GM12878 (cell line): Measurements from ENCODE around the gene DNAJC5. TPM values are rescaled to one million over a fixed set of nuclear protein-coding genes. Genes with fewer than 3 reads are reported as not detected.

Source experiments
- ATAC-seq: fragments of 200-7000 bp; cut with Tn5 transposase; 3 replicates; pipeline ENCODE4 v1.9.1; 2020; ENCODE audit warnings: mild to moderate bottlenecking, moderate library complexity
- BruUV-seq: library from RNA; stranded (reverse); fragments of 400-500 nt; replicated peaks from 2 replicates; lab custom pipeline; 2021; lab: Mats Ljungman, UMichigan
- CTCF ChIA-PET: fragments of 300-600 bp; sonication (Branson Sonifier 250); formaldehyde crosslinking; extraction: SDS; loops from one replicate; lab custom pipeline; 2021; ENCODE audit warnings: inconsistent platforms; lab: Yijun Ruan, JAX
- POLR2A ChIA-PET: fragments of 350-600 bp; formaldehyde crosslinking; extraction: SDS; loops from one replicate; lab custom pipeline; 2021; ENCODE audit warnings: inconsistent platforms; lab: Charles Lee
- RAD21 ChIA-PET: fragments of 300-600 bp; sonication (Branson Sonifier 250); formaldehyde crosslinking; loops from one replicate; lab custom pipeline; 2023; ENCODE audit warnings: antibody characterized with exemption; ENCODE audit not compliant: unreplicated experiment; lab: Charles Lee
- SMC1A ChIA-PET: fragments of 300-600 bp; sonication (Branson Sonifier 250); formaldehyde crosslinking; loops from one replicate; lab custom pipeline; 2023; ENCODE audit not compliant: unreplicated experiment, uncharacterized antibody; lab: Charles Lee
- DNase-seq: peaks from one replicate; pipeline ENCODE4 v3.0.0-alpha.2; 2011; ENCODE audit warnings: low read depth, low spot score
- FAIRE-seq: peaks from 3 replicates; lab custom pipeline; 2011; peaks lifted over from hg19 to GRCh38; lab: Jason Lieb, UNC
- H2AFZ ChIP-seq: 2 replicates; pipeline ENCODE4 v1.6.0; 2011; ENCODE audit warnings: low read depth, low read length, control low read depth; ENCODE audit not compliant: control insufficient read depth
- H3K27ac ChIP-seq: 2 replicates; pipeline ENCODE4 v1.5.1; 2011; ENCODE audit warnings: control low read depth; ENCODE audit not compliant: control insufficient read depth, insufficient read depth
- H3K27me3 ChIP-seq, 2 experiments: replicated peaks in 1 of 2; 2 replicates each; pipeline versions ENCODE4 v1.6.0 to v1.6.1; 2011; ENCODE audit warnings: low read length in 1 of 2; ENCODE audit not compliant: control insufficient read depth in 2 of 2, insufficient read depth in 2 of 2
- H3K36me3 ChIP-seq, 2 experiments: 2 replicates each; pipeline ENCODE4 v1.5.1; 2011; ENCODE audit warnings: low read length in 1 of 2; ENCODE audit not compliant: control insufficient read depth in 2 of 2, insufficient read depth in 2 of 2
- H3K4me1 ChIP-seq: 2 replicates; pipeline ENCODE4 v1.6.1; 2011; ENCODE audit warnings: mild to moderate bottlenecking, low read length, moderate library complexity, mixed read lengths; ENCODE audit not compliant: control insufficient read depth, insufficient read depth
- H3K4me2 ChIP-seq: 2 replicates; pipeline ENCODE4 v1.6.0; 2011; ENCODE audit warnings: control low read depth; ENCODE audit not compliant: control insufficient read depth, insufficient read depth
- H3K4me3 ChIP-seq: fragments of 200-600 bp; sonication (generic); 2 replicates; pipeline ENCODE4 v1.5.1; 2016
- H3K79me2 ChIP-seq: 2 replicates; pipeline ENCODE4 v1.6.0; 2011; ENCODE audit warnings: low read length; ENCODE audit not compliant: control insufficient read depth, insufficient read depth
- H3K9ac ChIP-seq: 2 replicates; pipeline ENCODE4 v1.8.0; 2011; ENCODE audit warnings: low read length, control low read depth, mixed read lengths; ENCODE audit not compliant: control insufficient read depth, insufficient read depth
- H3K9me3 ChIP-seq: replicated peaks from 3 replicates; pipeline ENCODE4 v1.5.1; 2011; ENCODE audit warnings: mild to moderate bottlenecking, low read length; ENCODE audit not compliant: control insufficient read depth, insufficient read depth
- H4K20me1 ChIP-seq: 2 replicates; pipeline ENCODE4 v1.6.0; 2011; ENCODE audit not compliant: control insufficient read depth, insufficient read depth
- BCLAF1 ChIP-seq: fragments of 450-650 bp; IDR thresholded peaks from 2 replicates; pipeline ENCODE4 v1.6.1; 2017; ENCODE audit warnings: antibody characterized with exemption, mild to moderate bottlenecking, moderate library complexity
- SMARCA5 ChIP-seq: fragments of 450-650 bp; IDR thresholded peaks from 2 replicates; pipeline ENCODE4 v1.6.1; 2017; ENCODE audit warnings: mild to moderate bottlenecking
- ZNF384 ChIP-seq: IDR thresholded peaks from 2 replicates; pipeline ENCODE4 v1.6.1; 2012; ENCODE audit warnings: low read depth, mild to moderate bottlenecking, low read length, improper control_type of control experiment, borderline replicate concordance
- WGBS: methylation state at CpG from one replicate; pipeline ENCODE4 v1.1.6; 2016; ENCODE audit warnings: low lambda C conversion rate; ENCODE audit not compliant: insufficient replicate concordance, insufficient coverage; ENCODE audit errors: missing lambda C conversion rate; 5-methylcytosine and 5-hydroxymethylcytosine counted together
- in situ Hi-C: fragments of 300-500 bp; cut with MboI; formaldehyde crosslinking; loops from 9 replicates; pipeline ENCODE4 v1.14.3; 2018; ENCODE audit warnings: mixed read lengths
- intact Hi-C: fragments of 100-400 bp; cut with micrococcal nuclease; formaldehyde crosslinking; loops from one replicate; pipeline ENCODE4 v1.14.2; 2022; ENCODE audit not compliant: unreplicated experiment
- polyA plus RNA-seq, 11 experiments: library from polyadenylated mRNA; depleted of rRNA in 4 of 11; unstranded in 6 of 11; stranded (reverse) in 5 of 11; fragments of >200 nt; fragmentation: Nextera tagmentation in 4 of 11; fragmentation: Illumina TruSeq in 1 of 11; extraction: Ambion mirVana in 4 of 11; extraction: Trizol in 1 of 11; gene quantifications; 1 replicate in 1 of 11; 2 replicates in 10 of 11; pipeline versions ENCODE4 v1.2.1 to v1.2.3, GENCODE V29; 2011 to 2016; ENCODE audit warnings: inconsistent platforms in 2 of 11, missing spikeins in 2 of 11, low read depth in 1 of 11
- total RNA-seq, 4 experiments: library from RNA; depleted of rRNA in 3 of 4; stranded (reverse); fragments of >200 nt in 3 of 4; fragmentation: Illumina TruSeq in 1 of 4; extraction: Trizol in 1 of 4; gene quantifications; 2 replicates each; pipeline versions ENCODE4 v1.2.1 to v1.2.3, GENCODE V29; 2013 to 2021

Gene DNAJC5
- total and polyA plus RNA-seq, 10 of the 15 experiments (the other 5 are each of a cell fraction or from before 2014, with no cell fraction given): 0.69 to 36.8 (median 17.0) TPM

- TF ChIP-seq ZNF384: no peak
These were observed 4.3 kb upstream of the DNAJC5 start (continued) for GRCh38 chr20:63890616-63891015.

GRCh38 chr20:63891061-63892002 is 3.6 kb upstream of the DNAJC5 start:
- intact Hi-C loops: no loop called here

More at GRCh38 chr20:63891061-63892002, 3.6 kb upstream of the DNAJC5 start:
- no peak overlapping the region for H2AFZ ChIP-seq
- DNase-seq (no peak), ATAC-seq (no peak), FAIRE-seq (no peak)
- in situ Hi-C loops: no loop called here
- BruUV-seq: no TSS peak
- H3K27me3 ChIP-seq: no peaks in the 10 kb centered on the region
- peaks cover 2% of the 10 kb centered on the region; the same call in 1 of the 2 replicates for H4K20me1 ChIP-seq
- CTCF ChIA-PET: interaction anchor here (0.6 kb wide), 1 partner anchor 165 kb away, joined by 3 read pairs; no protein-coding TSS in a partner anchor
- H3K27ac ChIP-seq: no peak overlapping the region
- H3K4me2 ChIP-seq: no peak overlapping the region
- peaks cover 12% of the 10 kb centered on the region for H3K79me2 ChIP-seq
- H3K36me3 ChIP-seq: peaks cover 12 to 15% of the 10 kb centered on the region in 2 experiments
- POLR2A ChIA-PET: interaction anchor here (0.7 kb wide), 1 partner anchor 190 kb away, joined by 4 read pairs; no protein-coding TSS in a partner anchor
- SMC1A ChIA-PET: no interaction called here
- no peak overlapping the region for H3K4me3 ChIP-seq
- RAD21 ChIA-PET: no interaction called here
- WGBS: 93% methylated on average over 29 of the region's 29 CpGs
- TF ChIP-seq BCLAF1: no peak
- no peak for TF ChIP-seq SMARCA5
- no peaks in the 10 kb centered on the region for H3K9me3 ChIP-seq
- peaks cover under 1% of the 10 kb centered on the region for H3K4me1 ChIP-seq
- no peak overlapping the region for H3K9ac ChIP-seq
